SK-N-SH treated with all-trans-retinoic acid at 6 μM for 48 hours (cell line): ENCODE data around the gene ERVH48-1.

Source experiments
- ATAC-seq: fragments of 200-7000 bp; cut with Tn5 transposase; 3 replicates; pipeline ENCODE4 v1.9.1; 2020; ENCODE audit warnings: mild to moderate bottlenecking, moderate library complexity
- ARNTL ChIP-seq: fragments of 450-650 bp; formaldehyde crosslinking; IDR thresholded peaks from 2 replicates; pipeline ENCODE4 v1.5.0; 2020; ENCODE audit warnings: low read depth, mild to moderate bottlenecking, moderate library complexity, borderline replicate concordance
- BACH2 ChIP-seq: fragments of 250-450 bp; sonication (Bioruptor Pico); IDR thresholded peaks from 2 replicates; pipeline ENCODE4 v1.9.0; 2021; ENCODE audit warnings: mild to moderate bottlenecking, borderline replicate concordance
- CREB5 ChIP-seq: fragments of 250-450 bp; sonication (Bioruptor Pico); IDR thresholded peaks from 2 replicates; pipeline ENCODE4 v1.5.1; 2020; ENCODE audit warnings: low read depth, mild to moderate bottlenecking, moderate library complexity
- CSDC2 ChIP-seq: fragments of 250-450 bp; sonication (Bioruptor Pico); IDR thresholded peaks from 2 replicates; pipeline ENCODE4 v1.5.0; 2020; ENCODE audit warnings: mild to moderate bottlenecking, moderate library complexity
- CSRNP3 ChIP-seq: fragments of 250-450 bp; sonication (Bioruptor Pico); IDR thresholded peaks from 2 replicates; pipeline ENCODE4 v1.5.1; 2021; ENCODE audit warnings: mild to moderate bottlenecking, moderate library complexity
- GLIS3 ChIP-seq: fragments of 250-450 bp; sonication (Bioruptor Pico); IDR thresholded peaks from 2 replicates; pipeline ENCODE4 v1.5.0; 2020; ENCODE audit warnings: mild to moderate bottlenecking, moderate library complexity
- ISL1 ChIP-seq: fragments of 250-450 bp; sonication (Bioruptor Pico); IDR thresholded peaks from 2 replicates; pipeline ENCODE4 v2.1.2; 2022; ENCODE audit warnings: mild to moderate bottlenecking, moderate library complexity
- OSR1 ChIP-seq: fragments of 250-450 bp; sonication (Bioruptor Pico); IDR thresholded peaks from 2 replicates; pipeline ENCODE4 v1.8.0; 2022; ENCODE audit warnings: moderate library complexity, mild to moderate bottlenecking, inconsistent platforms
- PATZ1 ChIP-seq: fragments of 250-450 bp; sonication (Bioruptor Pico); IDR thresholded peaks from 2 replicates; pipeline ENCODE4 v1.8.0; 2020; ENCODE audit warnings: mild to moderate bottlenecking, moderate library complexity, borderline replicate concordance
- POU6F1 ChIP-seq: fragments of 250-450 bp; sonication (Bioruptor Pico); IDR thresholded peaks from 2 replicates; pipeline ENCODE4 v1.8.0; 2021; ENCODE audit warnings: low read depth, mild to moderate bottlenecking, moderate library complexity, borderline replicate concordance
- PPARA ChIP-seq: fragments of 250-450 bp; sonication (Bioruptor Pico); IDR thresholded peaks from 2 replicates; pipeline ENCODE4 v1.5.0; 2020; ENCODE audit warnings: mild to moderate bottlenecking, borderline replicate concordance
- RARB ChIP-seq: fragments of 250-450 bp; sonication (Bioruptor Pico); IDR thresholded peaks from 2 replicates; pipeline ENCODE4 v1.8.0; 2021; ENCODE audit warnings: mild to moderate bottlenecking, moderate library complexity
- SNAI2 ChIP-seq: fragments of 250-450 bp; sonication (Bioruptor Pico); IDR thresholded peaks from 2 replicates; pipeline ENCODE4 v1.5.0; 2020; ENCODE audit warnings: mild to moderate bottlenecking, moderate library complexity
- TOX ChIP-seq: fragments of 250-450 bp; sonication (Bioruptor Pico); IDR thresholded peaks from 2 replicates; pipeline ENCODE4 v1.8.0; 2021; ENCODE audit warnings: mild to moderate bottlenecking, moderate library complexity, borderline replicate concordance
- TSHZ2 ChIP-seq: fragments of 250-450 bp; sonication (Bioruptor Pico); IDR thresholded peaks from 2 replicates; pipeline ENCODE4 v1.5.0; 2020; ENCODE audit warnings: mild to moderate bottlenecking, moderate library complexity
- ZC3H10 ChIP-seq: fragments of 250-450 bp; sonication (Bioruptor Pico); IDR thresholded peaks from 2 replicates; pipeline ENCODE4 v1.5.1; 2021; ENCODE audit warnings: mild to moderate bottlenecking, moderate library complexity
- ZFP3 ChIP-seq: fragments of 250-450 bp; sonication (Bioruptor Pico); IDR thresholded peaks from 2 replicates; pipeline ENCODE4 v1.5.0; 2020; ENCODE audit warnings: mild to moderate bottlenecking, moderate library complexity
- ZFP30 ChIP-seq: fragments of 450-650 bp; formaldehyde crosslinking; IDR thresholded peaks from 2 replicates; pipeline ENCODE4 v1.5.0; 2022; ENCODE audit warnings: mild to moderate bottlenecking, moderate library complexity
- ZNF565 ChIP-seq: fragments of 450-650 bp; formaldehyde crosslinking; conservative IDR thresholded peaks from 2 replicates; pipeline ENCODE4 v1.5.0; 2020; ENCODE audit warnings: low read depth, mild to moderate bottlenecking, moderate library complexity
- ZNF70 ChIP-seq: fragments of 450-650 bp; formaldehyde crosslinking; IDR thresholded peaks from 2 replicates; pipeline ENCODE4 v1.5.0; 2020; ENCODE audit warnings: mild to moderate bottlenecking, moderate library complexity
- ZNF8 ChIP-seq: fragments of 450-650 bp; formaldehyde crosslinking; IDR thresholded peaks from 2 replicates; pipeline ENCODE4 v1.5.0; 2020; ENCODE audit warnings: mild to moderate bottlenecking, moderate library complexity

Gene ERVH48-1

GRCh38 chr21:42903817-42904216 lies 21.6 kb downstream of the ERVH48-1 start:
- no peak for TF ChIP-seq CSRNP3
- TF ChIP-seq PPARA = no peak
- TF ChIP-seq ISL1 (CRISPR knock-in tag) = no peak
- no peak for ATAC-seq

- no peak for TF ChIP-seq RARB (CRISPR knock-in tag)
- no peak for ATAC-seq
Observed at GRCh38 chr21:42900446-42900845, 25.0 kb downstream of the ERVH48-1 start.

GRCh38 chr21:42892931-42893755 lies 32.3 kb downstream of the ERVH48-1 start, which contains the start of gene NDUFV3:
Gene NDUFV3 (plus strand): TSS chr21:42893309. CDS start chr21:42893334, 25 bp downstream.
- TF ChIP-seq OSR1 (CRISPR knock-in tag) (no peak), ZFP3 (CRISPR knock-in tag) (peak; percentile 96), BACH2 (CRISPR knock-in tag) (no peak), ARNTL (CRISPR knock-in tag) (no peak), RARB (CRISPR knock-in tag) (no peak), PATZ1 (CRISPR knock-in tag) (peak; percentile 61)
- TF ChIP-seq, all 23 proteins: peak for 2
- ATAC-seq = peak; percentile 96

GRCh38 chr21:42892582-42892930 lies 32.9 kb downstream of the ERVH48-1 start:
- no peak for TF ChIP-seq ZC3H10 (CRISPR knock-in tag)
- TF ChIP-seq ZNF8 (CRISPR knock-in tag) = no peak
- TF ChIP-seq ZNF70 = no peak
- no peak for TF ChIP-seq SNAI2 (CRISPR knock-in tag)
- no peak for TF ChIP-seq TSHZ2
- TF ChIP-seq CREB5 = no peak
- TF ChIP-seq PPARA = no peak
- TF ChIP-seq POU6F1 (CRISPR knock-in tag) = no peak
- TF ChIP-seq BACH2 (CRISPR knock-in tag) = no peak
- no peak for TF ChIP-seq ZNF565 (CRISPR knock-in tag)
- no peak for TF ChIP-seq ZFP3 (CRISPR knock-in tag)
- no peak for TF ChIP-seq ISL1 (CRISPR knock-in tag)
- no peak for TF ChIP-seq OSR1 (CRISPR knock-in tag)
- TF ChIP-seq TOX (CRISPR knock-in tag) = no peak
- no peak for TF ChIP-seq ZFP30 (CRISPR knock-in tag)
- TF ChIP-seq RARB (CRISPR knock-in tag) = no peak
- no peak for TF ChIP-seq PATZ1 (CRISPR knock-in tag)
- no peak for TF ChIP-seq ARNTL (CRISPR knock-in tag)
- TF ChIP-seq CSDC2 (CRISPR knock-in tag) = no peak
- no peak for TF ChIP-seq GLIS3 (CRISPR knock-in tag)
- peak; percentile 53; the same call in 2 of the 3 replicates for ATAC-seq
